Muscle layer of duodenum (tissue), 2 donors: ENCODE results near the gene VPS72.
A peak's percentile ranks its signal among the peaks of the same experiment; 100 is the strongest.
"Not testable (repeated sequence)": the region's sequence is repeated elsewhere in the genome, so short reads cannot be mapped to it uniquely, and the experiment has no call there.

ENCODE experiments used
- H3K27ac ChIP-seq: one replicate; pipeline ENCODE4 v1.7.0; 2013; ENCODE audit warnings: mild to moderate bottlenecking, low read length
- H3K27me3 ChIP-seq: one replicate; pipeline ENCODE4 v1.7.0; 2013; ENCODE audit warnings: low read depth, mild to moderate bottlenecking, control low read depth, low read length
- H3K36me3 ChIP-seq, 2 donors: one replicate each; pipeline ENCODE4 v1.7.0; 2013; ENCODE audit warnings: low read length in 2 of 2, control low read depth in 1 of 2, mild to moderate bottlenecking in 1 of 2; ENCODE audit not compliant: insufficient read depth in 2 of 2, control insufficient read depth in 1 of 2
- H3K4me1 ChIP-seq, 2 donors: one replicate each; pipeline ENCODE4 v1.7.0; 2013; ENCODE audit warnings: low read length in 2 of 2, mild to moderate bottlenecking in 2 of 2, control low read depth in 1 of 2, moderate library complexity in 1 of 2; ENCODE audit not compliant: insufficient read depth in 2 of 2, control insufficient read depth in 1 of 2
- H3K4me3 ChIP-seq, 2 donors: one replicate each; pipeline ENCODE4 v1.7.0; 2013; ENCODE audit warnings: low read length in 2 of 2, low read depth in 1 of 2, mild to moderate bottlenecking in 1 of 2
- H3K9me3 ChIP-seq, 2 donors: one replicate each; pipeline ENCODE4 v1.7.0; 2013; ENCODE audit warnings: low read length in 2 of 2, control low read depth in 1 of 2, mild to moderate bottlenecking in 1 of 2; ENCODE audit not compliant: control insufficient read depth in 1 of 2
- donor health status: healthy.

Gene VPS72

GRCh38 chr1:151189637-151190445 lies at the start of gene VPS72:
VPS72 (minus strand) TSS chr1:151190197; CDS start chr1:151190121, 76 bp downstream.
- Histone ChIP-seq H3K27ac (peak within 1 kb of the TSS; percentile 89), H3K36me3 (peaks cover 6 to 9% of the 10 kb centered on the region in 2 donors), H3K4me3 (peak within 1 kb of the TSS; percentile 79 to 84), H3K4me1 (peaks cover 4 to 15% of the 10 kb centered on the region in 2 donors), H3K27me3 (no peaks in the 10 kb centered on the region), H3K9me3 (no peaks in the 10 kb centered on the region)

GRCh38 chr1:151238467-151238739 lies 48.4 kb upstream of the VPS72 start:
- peak overlapping the region; percentile 11 for H3K27ac ChIP-seq
- H3K4me1 ChIP-seq: peaks cover 0 to 19% of the 10 kb centered on the region in 2 donors
- peaks cover 81 to 88% of the 10 kb centered on the region in 2 donors for H3K36me3 ChIP-seq
- no peaks in the 10 kb centered on the region for H3K27me3 ChIP-seq
- H3K4me3 ChIP-seq: no peak overlapping the region
- H3K9me3 ChIP-seq: no peaks in the 10 kb centered on the region

GRCh38 chr1:151237678-151238466 lies 47.9 kb upstream of the VPS72 start:
- Histone ChIP-seq H3K27ac (peak overlapping the region; percentile 11), H3K36me3 (peaks cover 76 to 88% of the 10 kb centered on the region in 2 donors), H3K9me3 (no peaks in the 10 kb centered on the region)

GRCh38 chr1:151235235-151235634 lies 45.2 kb upstream of the VPS72 start:
- Histone ChIP-seq H3K36me3 (peaks cover 72 to 92% of the 10 kb centered on the region in 2 donors), H3K27ac (no peak overlapping the region), H3K9me3 (no peaks in the 10 kb centered on the region), H3K4me1 (no peaks in the 10 kb centered on the region), H3K27me3 (no peaks in the 10 kb centered on the region), H3K4me3 (no peak overlapping the region)

More at GRCh38 chr1:151237678-151238466, 47.9 kb upstream of the VPS72 start:
- peaks cover 0 to 14% of the 10 kb centered on the region in 2 donors for H3K4me1 ChIP-seq
- H3K4me3 ChIP-seq: no peak overlapping the region
- no peaks in the 10 kb centered on the region for H3K27me3 ChIP-seq

GRCh38 chr1:151222130-151222529 lies 32.1 kb upstream of the VPS72 start:
- Histone ChIP-seq H3K36me3 (peaks cover 4 to 8% of the 10 kb centered on the region in 2 donors), H3K4me3 (no peak overlapping the region), H3K4me1 (peaks cover 0 to 18% of the 10 kb centered on the region in 2 donors), H3K9me3 (no peaks in the 10 kb centered on the region), H3K27me3 (no peaks in the 10 kb centered on the region), H3K27ac (no peak overlapping the region)

- Histone ChIP-seq H3K4me3 (no peak overlapping the region), H3K36me3 (peaks cover 0 to 5% of the 10 kb centered on the region in 2 donors), H3K4me1 (peaks cover 0 to 18% of the 10 kb centered on the region in 2 donors), H3K9me3 (no peaks in the 10 kb centered on the region), H3K27ac (no peak overlapping the region), H3K27me3 (no peaks in the 10 kb centered on the region)
Observed at GRCh38 chr1:151221616-151222015, 31.6 kb upstream of the VPS72 start.

- Histone ChIP-seq H3K27ac (no peak overlapping the region), H3K4me1 (peaks cover 0 to 7% of the 10 kb centered on the region in 2 donors), H3K27me3 (no peaks in the 10 kb centered on the region), H3K36me3 (no peaks in the 10 kb centered on the region), H3K4me3 (no peak overlapping the region), H3K9me3 (no peaks in the 10 kb centered on the region)
Observed at GRCh38 chr1:151213560-151213959, 23.6 kb upstream of the VPS72 start.

- Histone ChIP-seq H3K27ac (no peak overlapping the region), H3K27me3 (no peaks in the 10 kb centered on the region), H3K9me3 (no peaks in the 10 kb centered on the region), H3K36me3 (peaks cover 1 to 10% of the 10 kb centered on the region in 2 donors), H3K4me3 (no peak overlapping the region), H3K4me1 (peaks cover 0 to 7% of the 10 kb centered on the region in 2 donors)
Observed at GRCh38 chr1:151211972-151212705, 22.1 kb upstream of the VPS72 start.

- Histone ChIP-seq H3K36me3 (peaks cover 3 to 16% of the 10 kb centered on the region in 2 donors), H3K4me1 (peaks cover 2 to 15% of the 10 kb centered on the region in 2 donors), H3K27me3 (no peaks in the 10 kb centered on the region), H3K9me3 (no peaks in the 10 kb centered on the region), H3K27ac (no peak overlapping the region), H3K4me3 (no peak overlapping the region)
Observed at GRCh38 chr1:151210830-151211229, 20.8 kb upstream of the VPS72 start.

GRCh38 chr1:151205381-151205965 lies 15.5 kb upstream of the VPS72 start:
- not testable (repeated sequence) for H3K27me3 ChIP-seq, H3K4me3 ChIP-seq, H3K27ac ChIP-seq, H3K9me3 ChIP-seq
- Histone ChIP-seq H3K36me3 (peaks cover 3 to 21% of the 10 kb centered on the region in 2 donors), H3K4me1 (peaks cover 4 to 33% of the 10 kb centered on the region in 2 donors)
